B cell (primary cell): ENCODE data around the gene ARHGAP28. TPM values are rescaled to one million over a fixed set of nuclear protein-coding genes. Genes with fewer than 3 reads are reported as not detected.
A peak's percentile ranks its signal among the peaks of the same experiment; 100 is the strongest.

ENCODE experiments used
- ATAC-seq: fragments of 200-7000 bp; cut with Tn5 transposase; one replicate; pipeline ENCODE4 v1.10.0; 2021; ENCODE audit warnings: low read depth, mild to moderate bottlenecking, moderate number of reproducible peaks, moderate library complexity
- CTCF ChIA-PET: fragments of 350-600 bp; sonication (Branson Sonifier 250); formaldehyde crosslinking; loops from one replicate; lab custom pipeline; 2021; ENCODE audit warnings: antibody characterized with exemption, inconsistent platforms; lab: Charles Lee
- POLR2A ChIA-PET: fragments of 350-600 bp; sonication (Branson Sonifier 250); formaldehyde crosslinking; loops from one replicate; lab custom pipeline; 2021; ENCODE audit warnings: antibody characterized with exemption; lab: Charles Lee
- DNase-seq: peaks from one replicate; pipeline ENCODE4 v3.0.0; 2013
- H2AFZ ChIP-seq: 2 replicates; pipeline ENCODE4 v1.6.1; 2012; ENCODE audit warnings: mild to moderate bottlenecking, low read depth, low read length; ENCODE audit not compliant: insufficient read depth, poor library complexity, severe bottlenecking
- H3K27ac ChIP-seq, 2 donors: 1 replicate in 1 of 2; 2 replicates in 1 of 2; pipeline ENCODE4 v1.5.1; 2012 to 2013; ENCODE audit warnings: low read length in 2 of 2, mild to moderate bottlenecking in 2 of 2, moderate library complexity in 1 of 2
- H3K27me3 ChIP-seq, 4 experiments: fragments of 200-600 bp in 1 of 4; sonication (generic) in 1 of 4; replicated peaks in 1 of 4; 1 replicate in 2 of 4; 2 replicates in 2 of 4; pipeline versions ENCODE4 v1.6.1 to v1.7.0; 2013 to 2016; ENCODE audit warnings: low read length in 3 of 4, mild to moderate bottlenecking in 2 of 4, mixed read lengths in 1 of 4, moderate library complexity in 1 of 4; ENCODE audit not compliant: insufficient read depth in 4 of 4, control insufficient read depth in 3 of 4; ENCODE audit errors: control extremely low read depth in 1 of 4
- H3K36me3 ChIP-seq, 2 experiments: replicated peaks in 1 of 2; 1 replicate in 1 of 2; 2 replicates in 1 of 2; pipeline versions ENCODE4 v1.6.1 to v1.7.1; 2013; ENCODE audit warnings: low read length in 1 of 2; ENCODE audit not compliant: insufficient read depth in 2 of 2, control insufficient read depth in 1 of 2; ENCODE audit errors: control extremely low read depth in 1 of 2, extremely low read depth in 1 of 2
- H3K4me1 ChIP-seq, 2 donors: fragments of 200-600 bp in 1 of 2; sonication (generic) in 1 of 2; 1 replicate in 1 of 2; 2 replicates in 1 of 2; pipeline versions ENCODE4 v1.5.1 to v1.6.1; 2013 to 2017; ENCODE audit warnings: low read length in 2 of 2; ENCODE audit not compliant: control insufficient read depth in 2 of 2, insufficient read depth in 2 of 2
- H3K4me2 ChIP-seq: replicated peaks from 2 replicates; pipeline ENCODE3; 2012; ENCODE audit warnings: mild to moderate bottlenecking, low read depth, low read length; ENCODE audit not compliant: poor library complexity, severe bottlenecking
- H3K4me3 ChIP-seq, 5 experiments: fragments of 200-600 bp in 1 of 5; sonication (generic) in 1 of 5; 1 replicate in 3 of 5; 2 replicates in 2 of 5; pipeline versions ENCODE4 v1.5.1 to v1.7.0; 2011 to 2016; ENCODE audit warnings: low read length in 4 of 5, mild to moderate bottlenecking in 4 of 5, low read depth in 2 of 5, control low read depth in 1 of 5, moderate library complexity in 1 of 5; ENCODE audit not compliant: insufficient read depth in 1 of 5; ENCODE audit errors: control extremely low read depth in 1 of 5, extremely low read depth in 1 of 5
- H3K79me2 ChIP-seq: fragments of 200-600 bp; sonication (generic); one replicate; pipeline ENCODE4 v1.6.0; 2016; ENCODE audit warnings: low read length; ENCODE audit not compliant: control insufficient read depth, insufficient read depth
- H3K9ac ChIP-seq: fragments of 200-600 bp; sonication (generic); 2 replicates; pipeline ENCODE4 v1.6.1; 2017; ENCODE audit warnings: mild to moderate bottlenecking, low read length, moderate library complexity
- H3K9me3 ChIP-seq, 3 donors: one replicate each; pipeline versions ENCODE4 v1.6.1 to v1.7.1; 2013; ENCODE audit warnings: low read length in 2 of 3; ENCODE audit not compliant: control insufficient read depth in 2 of 3, insufficient read depth in 1 of 3; ENCODE audit errors: control extremely low read depth in 1 of 3
- H4K20me1 ChIP-seq: 2 replicates; pipeline ENCODE4 v1.6.0; 2012; ENCODE audit warnings: mild to moderate bottlenecking, low read length; ENCODE audit not compliant: insufficient read depth, control insufficient read depth, poor library complexity, severe bottlenecking
- H3K27ac Mint-ChIP-seq: one replicate; pipeline ENCODE4 v1.8.0; 2021; ENCODE audit warnings: mixed read lengths
- H3K27me3 Mint-ChIP-seq: one replicate; pipeline ENCODE4 v1.8.0; 2021; ENCODE audit warnings: mixed read lengths
- H3K4me1 Mint-ChIP-seq: one replicate; pipeline ENCODE4 v1.8.0; 2021; ENCODE audit warnings: mixed read lengths
- H3K4me3 Mint-ChIP-seq: one replicate; pipeline ENCODE4 v1.8.0; 2021; ENCODE audit warnings: mixed read lengths
- H3K9me3 Mint-ChIP-seq: one replicate; pipeline ENCODE4 v1.8.0; 2022; ENCODE audit warnings: mixed read lengths; ENCODE audit not compliant: insufficient read depth
- EZH2 ChIP-seq: IDR thresholded peaks from 2 replicates; pipeline ENCODE4 v1.6.1; 2012; ENCODE audit warnings: borderline replicate concordance, low read depth, mild to moderate bottlenecking, moderate library complexity, low read length; ENCODE audit not compliant: insufficient read depth, poor library complexity, severe bottlenecking
- WGBS: methylation state at CpG from one replicate; pipeline ENCODE4 v1.1.5; 2013; ENCODE audit warnings: missing lambda C conversion rate; ENCODE audit not compliant: insufficient coverage; 5-methylcytosine and 5-hydroxymethylcytosine counted together
- intact Hi-C: fragments of 100-400 bp; cut with micrococcal nuclease; formaldehyde crosslinking; loops from one replicate; pipeline ENCODE4 v1.10.0; 2022
- polyA plus RNA-seq: library from polyadenylated mRNA; depleted of rRNA; stranded (reverse); fragments of >200 nt; gene quantifications from 2 replicates; pipeline ENCODE4 v1.2.3, GENCODE V29; 2012
- total RNA-seq, 2 donors: library from RNA; stranded (reverse); fragments of 120-200 nt in 1 of 2; gene quantifications; 1 replicate in 1 of 2; 2 replicates in 1 of 2; pipeline versions ENCODE4 v1.2.3 to v1.2.4, GENCODE V29; 2013 to 2022
- TF ChIP-seq, protein P1 (sequence below): fragments of 200-600 bp; IDR thresholded peaks from one replicate; pipeline ENCODE4 v1.8.0; 2022; ENCODE audit warnings: antibody characterized with exemption, mild to moderate bottlenecking

The ARHGAP28 gene
- total and polyA plus RNA-seq, 2 donors (not counting 1 experiment from before 2014, with no cell fraction given) = not detected

DNA sequence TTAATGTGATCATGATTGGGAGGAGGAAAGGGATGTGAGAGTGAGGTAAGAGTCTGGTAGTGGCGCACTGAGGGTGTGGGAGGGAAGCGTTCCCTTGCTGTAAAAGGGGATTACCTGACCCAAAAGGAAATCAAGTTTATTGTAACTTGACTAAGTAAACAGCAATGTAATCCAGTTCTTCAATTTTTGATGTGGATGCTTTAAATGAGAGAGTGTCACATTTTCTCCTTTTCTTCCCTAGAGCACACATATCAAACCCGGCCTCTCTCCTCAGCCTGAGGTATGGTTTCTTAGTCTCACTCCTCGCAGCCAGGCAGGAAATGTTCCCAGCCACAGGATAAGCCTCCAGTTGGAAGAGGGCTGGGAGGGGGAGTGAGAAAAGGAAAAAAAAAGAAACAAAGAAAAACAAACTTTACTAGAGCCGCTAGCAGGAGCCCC is 688 bp upstream of the ARHGAP28 start:
- DNase-seq (no peak), ATAC-seq (no peak)
- TF ChIP-seq, protein P1, sequence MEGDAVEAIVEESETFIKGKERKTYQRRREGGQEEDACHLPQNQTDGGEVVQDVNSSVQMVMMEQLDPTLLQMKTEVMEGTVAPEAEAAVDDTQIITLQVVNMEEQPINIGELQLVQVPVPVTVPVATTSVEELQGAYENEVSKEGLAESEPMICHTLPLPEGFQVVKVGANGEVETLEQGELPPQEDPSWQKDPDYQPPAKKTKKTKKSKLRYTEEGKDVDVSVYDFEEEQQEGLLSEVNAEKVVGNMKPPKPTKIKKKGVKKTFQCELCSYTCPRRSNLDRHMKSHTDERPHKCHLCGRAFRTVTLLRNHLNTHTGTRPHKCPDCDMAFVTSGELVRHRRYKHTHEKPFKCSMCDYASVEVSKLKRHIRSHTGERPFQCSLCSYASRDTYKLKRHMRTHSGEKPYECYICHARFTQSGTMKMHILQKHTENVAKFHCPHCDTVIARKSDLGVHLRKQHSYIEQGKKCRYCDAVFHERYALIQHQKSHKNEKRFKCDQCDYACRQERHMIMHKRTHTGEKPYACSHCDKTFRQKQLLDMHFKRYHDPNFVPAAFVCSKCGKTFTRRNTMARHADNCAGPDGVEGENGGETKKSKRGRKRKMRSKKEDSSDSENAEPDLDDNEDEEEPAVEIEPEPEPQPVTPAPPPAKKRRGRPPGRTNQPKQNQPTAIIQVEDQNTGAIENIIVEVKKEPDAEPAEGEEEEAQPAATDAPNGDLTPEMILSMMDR = no peak
- TF ChIP-seq EZH2 = no peak
- intact Hi-C loops = no loop called here
- H3K4me3 Mint-ChIP-seq = peak overlapping the region; percentile 43
- Histone ChIP-seq H3K27ac (no peak overlapping the region), H3K9me3 (peaks cover 0 to 6% (median 0%) of the 10 kb centered on the region in 3 donors), H2AFZ (no peak overlapping the region), H3K9ac (no peak overlapping the region), H3K4me2 (no peak overlapping the region), H3K4me3 (no peak overlapping the region), H3K4me1 (no peaks in the 10 kb centered on the region), H3K79me2 (no peaks in the 10 kb centered on the region), H4K20me1 (no peaks in the 10 kb centered on the region), H3K36me3 (no peaks in the 10 kb centered on the region), H3K27me3 (peaks cover 0 to 7% (median 5%) of the 10 kb centered on the region in 4 experiments)
- WGBS = 33% methylated on average over 2 of the region's 5 CpGs
- ChIA-PET CTCF (no interaction called here), POLR2A (no interaction called here)
- no peaks in the 10 kb centered on the region for H3K9me3 Mint-ChIP-seq
- H3K4me1 Mint-ChIP-seq = peaks cover 10% of the 10 kb centered on the region
- H3K27me3 Mint-ChIP-seq = peaks cover 36% of the 10 kb centered on the region
- no peak overlapping the region for H3K27ac Mint-ChIP-seq

GRCh38 chr18:6730416-6731221 is 1.1 kb downstream of the ARHGAP28 start:
- H3K27me3 ChIP-seq = peaks cover 0 to 7% (median 5%) of the 10 kb centered on the region in 4 experiments
- Mint-ChIP-seq H3K27ac (no peak overlapping the region), H3K4me1 (peaks cover 10% of the 10 kb centered on the region), H3K9me3 (peaks cover 2% of the 10 kb centered on the region), H3K4me3 (no peak overlapping the region), H3K27me3 (peaks cover 36% of the 10 kb centered on the region)
- no peak for DNase-seq
- no CpG with 5 or more reads among the region's 4 CpGs for WGBS
- H3K4me1 ChIP-seq = no peaks in the 10 kb centered on the region
- no peak overlapping the region for H3K9ac ChIP-seq
- no peak overlapping the region for H3K27ac ChIP-seq
- H3K79me2 ChIP-seq = no peaks in the 10 kb centered on the region
- CTCF ChIA-PET = no interaction called here
- H3K36me3 ChIP-seq = no peaks in the 10 kb centered on the region
- no peak for ATAC-seq
- no peak overlapping the region for H3K4me3 ChIP-seq
- TF ChIP-seq, protein P1 = no peak
- no peak for TF ChIP-seq EZH2
- H4K20me1 ChIP-seq = no peaks in the 10 kb centered on the region
- intact Hi-C loops = no loop called here
- peaks cover 0 to 6% (median 0%) of the 10 kb centered on the region in 3 donors for H3K9me3 ChIP-seq
- POLR2A ChIA-PET = no interaction called here
- H3K4me2 ChIP-seq = no peak overlapping the region
- H2AFZ ChIP-seq = no peak overlapping the region
